HG03354 (cell line): ENCODE measurements around the gene ADGRF1.

ENCODE experiments used
- ATAC-seq: cut with Tn5 transposase; IDR thresholded peaks from one replicate; pipeline ENCODE4 v1.9.1; 2021; ENCODE audit warnings: mild to moderate bottlenecking; ENCODE audit not compliant: unreplicated experiment, poor library complexity, severe bottlenecking

The ADGRF1 gene

DNA sequence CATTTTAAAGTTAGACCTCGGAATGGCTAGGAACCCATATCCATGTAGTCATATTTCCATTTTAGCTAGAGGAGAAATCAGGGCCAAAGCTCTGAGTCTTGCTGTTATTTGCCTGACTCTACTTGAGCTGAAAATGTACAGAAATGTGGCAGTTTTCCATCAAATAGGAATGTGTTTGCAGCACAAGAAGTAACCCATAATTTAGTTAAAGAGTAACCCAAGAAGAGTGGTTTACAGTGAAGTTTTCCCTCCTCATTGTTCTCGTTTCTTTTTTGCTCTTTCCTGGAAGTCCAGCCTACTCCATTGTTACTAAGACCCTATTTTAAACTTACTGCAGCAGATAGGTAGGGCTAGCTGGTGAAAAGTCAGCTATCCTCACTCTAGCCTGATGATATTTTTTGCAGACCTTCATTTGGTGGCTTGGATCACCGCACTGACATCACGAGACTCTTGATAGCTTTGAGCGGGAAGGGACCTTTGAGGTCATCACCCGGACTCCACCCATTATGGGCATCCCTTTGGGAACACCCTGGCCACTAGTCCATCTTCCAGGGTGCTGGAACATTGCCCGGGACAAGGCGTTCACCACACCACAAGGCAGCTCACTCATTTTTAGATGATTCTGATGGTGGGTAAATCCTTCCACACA is 92.4 kb downstream of the ADGRF1 start:
- no peak for ATAC-seq

DNA sequence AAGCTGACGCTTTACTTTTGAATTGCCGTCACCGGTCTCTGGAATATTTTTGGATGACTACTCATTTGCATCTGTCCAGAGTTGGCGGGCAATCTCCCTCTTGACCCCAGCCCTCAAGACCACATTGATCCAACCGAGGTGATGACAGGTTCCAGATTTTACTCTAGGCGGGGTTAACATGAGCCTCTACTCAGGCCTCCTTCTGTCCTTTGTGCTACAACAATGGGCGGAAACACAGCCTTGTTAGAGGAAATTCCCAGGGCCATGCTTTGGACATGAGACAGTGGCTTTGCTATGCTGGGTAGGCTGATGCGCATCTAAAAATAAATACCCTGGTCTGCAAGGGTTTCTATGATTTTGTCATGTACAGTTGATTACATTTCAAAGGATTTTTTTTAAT is 93.4 kb downstream of the ADGRF1 start:
- no peak for ATAC-seq
